A549 (cell line): ENCODE data around the gene NXPE3. TPM values are rescaled to one million over a fixed set of nuclear protein-coding genes. Genes with fewer than 3 reads are reported as not detected.
A peak's percentile ranks its signal among the peaks of the same experiment; 100 is the strongest.

Source experiments
- ATAC-seq, 2 experiments: fragments of 200-7000 bp in 1 of 2; fragments of >200 bp in 1 of 2; cut with Nextera tagmentation in 1 of 2; cut with Tn5 transposase in 1 of 2; 3 replicates each; pipeline versions ENCODE4 v1.8.0 to v1.9.1; 2018 to 2020; ENCODE audit warnings: mild to moderate bottlenecking in 1 of 2, moderate library complexity in 1 of 2
- CTCF ChIA-PET: fragments of 300-600 bp; sonication (Branson Sonifier 250); formaldehyde crosslinking; extraction: SDS; loops from one replicate; lab custom pipeline; 2021; ENCODE audit warnings: antibody characterized with exemption, inconsistent platforms; lab: Yijun Ruan, JAX
- POLR2A ChIA-PET: fragments of 350-600 bp; formaldehyde crosslinking; extraction: SDS; loops from one replicate; lab custom pipeline; 2021; ENCODE audit warnings: antibody characterized with exemption, inconsistent platforms; lab: Yijun Ruan, JAX
- DNase-seq, 2 experiments: peaks; one replicate each; pipeline versions ENCODE4 v3.0.0 to v3.0.0-alpha.2; 2011 to 2016; ENCODE audit warnings: low read depth in 1 of 2, low spot score in 1 of 2
- FAIRE-seq: peaks from 2 replicates; lab custom pipeline; 2011; peaks lifted over from hg19 to GRCh38; lab: Jason Lieb, UNC
- H3K27ac ChIP-seq, 2 experiments: fragments of >200 bp; sonication (Bioruptor Twin); formaldehyde crosslinking; 3 replicates each; pipeline ENCODE4 v1.5.1; 2016 to 2017
- H3K4me1 ChIP-seq: fragments of >200 bp; sonication (Bioruptor Twin); formaldehyde crosslinking; 3 replicates; pipeline ENCODE4 v1.6.1; 2016
- H3K4me2 ChIP-seq: fragments of >200 bp; sonication (Bioruptor Twin); formaldehyde crosslinking; 3 replicates; pipeline ENCODE4 v1.6.1; 2016
- H3K4me3 ChIP-seq: fragments of >200 bp; sonication (Bioruptor Twin); formaldehyde crosslinking; 3 replicates; pipeline ENCODE4 v1.5.1; 2016
- H3K9me3 ChIP-seq: fragments of >200 bp; sonication (Bioruptor Twin); formaldehyde crosslinking; 3 replicates; pipeline ENCODE4 v1.6.1; 2016
- BCL3 ChIP-seq: fragments of >200 bp; sonication (Bioruptor Twin); formaldehyde crosslinking; IDR thresholded peaks from 3 replicates; pipeline ENCODE4 v1.6.1; 2016
- BHLHE40 ChIP-seq: IDR thresholded peaks from 2 replicates; pipeline ENCODE4 v1.6.1; 2012; ENCODE audit warnings: low read depth, low read length, inconsistent platforms
- CBX2 ChIP-seq: fragments of 200-600 bp; sonication (generic); IDR thresholded peaks from 2 replicates; pipeline ENCODE4 v1.6.1; 2016; ENCODE audit warnings: low read depth, mild to moderate bottlenecking, borderline replicate concordance
- E2F6 ChIP-seq: IDR thresholded peaks from 2 replicates; pipeline ENCODE4 v1.6.1; 2012; ENCODE audit warnings: low read depth, borderline replicate concordance
- FOSB ChIP-seq: fragments of 250-450 bp; sonication (Bioruptor Pico); IDR thresholded peaks from 2 replicates; pipeline ENCODE4 v1.5.0; 2020; ENCODE audit warnings: mild to moderate bottlenecking, moderate library complexity
- FOSL2 ChIP-seq, 2 experiments: fragments of 450-650 bp in 1 of 2; fragments of >200 bp in 1 of 2; sonication (Bioruptor Twin) in 1 of 2; formaldehyde crosslinking; IDR thresholded peaks; 2 replicates each; pipeline versions ENCODE4 v1.5.0 to v1.6.1; 2016 to 2020; ENCODE audit warnings: mild to moderate bottlenecking in 1 of 2, moderate library complexity in 1 of 2
- HOXA7 ChIP-seq: fragments of 250-450 bp; sonication (Bioruptor Pico); IDR thresholded peaks from 2 replicates; pipeline ENCODE4 v1.5.0; 2020; ENCODE audit warnings: mild to moderate bottlenecking, moderate library complexity
- HOXB5 ChIP-seq: fragments of 250-450 bp; sonication (Bioruptor Pico); IDR thresholded peaks from 2 replicates; pipeline ENCODE4 v1.5.0; 2020; ENCODE audit warnings: mild to moderate bottlenecking, moderate library complexity
- MAZ ChIP-seq: fragments of 150-350 bp; IDR thresholded peaks from 2 replicates; pipeline ENCODE4 v1.6.1; 2014; ENCODE audit warnings: antibody characterized with exemption, low read depth, low read length, borderline replicate concordance
- NPAS2 ChIP-seq: fragments of 250-450 bp; sonication (Bioruptor Pico); IDR thresholded peaks from 2 replicates; pipeline ENCODE4 v1.8.0; 2022; ENCODE audit warnings: mild to moderate bottlenecking, moderate library complexity, borderline replicate concordance
- PHF8 ChIP-seq: fragments of 200-600 bp; sonication (generic); IDR thresholded peaks from 2 replicates; pipeline ENCODE4 v1.6.1; 2016; ENCODE audit warnings: low read depth, mild to moderate bottlenecking, antibody characterized with exemption, moderate library complexity, borderline replicate concordance
- SMC3 ChIP-seq: fragments of >200 bp; sonication (Bioruptor Twin); formaldehyde crosslinking; IDR thresholded peaks from 3 replicates; pipeline ENCODE4 v1.6.1; 2018; ENCODE audit warnings: inconsistent platforms
- ZC3H11A ChIP-seq: fragments of 450-650 bp; IDR thresholded peaks from 2 replicates; pipeline ENCODE4 v1.6.1; 2014; ENCODE audit warnings: antibody characterized with exemption, mild to moderate bottlenecking
- ZFP36 ChIP-seq: fragments of 450-650 bp; IDR thresholded peaks from 2 replicates; pipeline ENCODE4 v1.6.1; 2014; ENCODE audit warnings: borderline replicate concordance; ENCODE audit not compliant: partially characterized antibody
- ZSCAN20 ChIP-seq: fragments of 250-450 bp; sonication (Bioruptor Pico); IDR thresholded peaks from 2 replicates; pipeline ENCODE4 v1.8.0; 2022; ENCODE audit warnings: mild to moderate bottlenecking, moderate library complexity
- WGBS: methylation state at CpG from one replicate; pipeline ENCODE4 v1.1.6; 2017; ENCODE audit errors: missing lambda C conversion rate; 5-methylcytosine and 5-hydroxymethylcytosine counted together
- polyA plus RNA-seq, 4 experiments: library from polyadenylated mRNA; depleted of rRNA in 3 of 4; stranded (reverse); fragments of >200 nt; fragmentation: RNase III in 1 of 4; extraction: RNeasy Plus Mini Kit Qiagen cat#74134 plus additional on column Dnase treatment in 1 of 4; gene quantifications; 2 replicates in 3 of 4; 3 replicates in 1 of 4; pipeline ENCODE4 v1.2.3, GENCODE V29; 2011 to 2017
- TF ChIP-seq, protein P1 (sequence below): IDR thresholded peaks from 2 replicates; pipeline ENCODE4 v1.6.1; 2012
- TF ChIP-seq, protein P2 (sequence below): fragments of 450-650 bp; IDR thresholded peaks from 2 replicates; pipeline ENCODE4 v1.6.1; 2014; ENCODE audit warnings: antibody characterized with exemption
- TF ChIP-seq, protein P3 (sequence below): fragments of 150-350 bp; IDR thresholded peaks from 2 replicates; pipeline ENCODE4 v1.6.1; 2014; ENCODE audit warnings: low read depth, mild to moderate bottlenecking, low read length
- TF ChIP-seq, protein P4 (sequence below): fragments of 250-450 bp; sonication (Bioruptor Pico); IDR thresholded peaks from 2 replicates; pipeline ENCODE4 v1.5.0; 2020; ENCODE audit warnings: low read depth, mild to moderate bottlenecking, moderate library complexity

Gene NXPE3
- polyA plus RNA-seq, 2 of the 4 experiments (the other 2 are of a cell fraction), result 48.6 to 49.5 TPM

GRCh38 chr3:101852983-101853840 is 74.2 kb downstream of the NXPE3 start:
- peak overlapping the region in 1 of 2 experiments; percentile 43; a peak in 3 of 6 replicates for H3K27ac ChIP-seq
- peak overlapping the region; percentile 13; the same call in 2 of the 3 replicates for H3K4me3 ChIP-seq
- H3K4me2 ChIP-seq, result peak overlapping the region; percentile 90
- FAIRE-seq, result no peak
- ChIA-PET CTCF (interaction anchor here (0.6 to 2.9 kb wide), 8 partner anchors 8 to 376 kb away, joined by 3 to 17 read pairs (median 6); no protein-coding TSS in a partner anchor), POLR2A (interaction anchor here (1.1 kb wide), 1 partner anchor 235 kb away, joined by 3 read pairs; no protein-coding TSS in a partner anchor)
- no peak for ATAC-seq
- TF ChIP-seq ZSCAN20 (CRISPR knock-in tag) (no peak), BCL3 (no peak), BHLHE40 (no peak), E2F6 (no peak), PHF8 (no peak), NPAS2 (CRISPR knock-in tag) (no peak), ZC3H11A (no peak), FOSL2 (IDR thresholded peaks at IDR 0.05) (no peak), FOSL2 (CRISPR knock-in tag; IDR thresholded peaks at IDR 0.05) (no peak), HOXB5 (CRISPR knock-in tag) (no peak), CBX2 (no peak), ZFP36 (no peak), SMC3 (no peak)
- TF ChIP-seq, protein P1, sequence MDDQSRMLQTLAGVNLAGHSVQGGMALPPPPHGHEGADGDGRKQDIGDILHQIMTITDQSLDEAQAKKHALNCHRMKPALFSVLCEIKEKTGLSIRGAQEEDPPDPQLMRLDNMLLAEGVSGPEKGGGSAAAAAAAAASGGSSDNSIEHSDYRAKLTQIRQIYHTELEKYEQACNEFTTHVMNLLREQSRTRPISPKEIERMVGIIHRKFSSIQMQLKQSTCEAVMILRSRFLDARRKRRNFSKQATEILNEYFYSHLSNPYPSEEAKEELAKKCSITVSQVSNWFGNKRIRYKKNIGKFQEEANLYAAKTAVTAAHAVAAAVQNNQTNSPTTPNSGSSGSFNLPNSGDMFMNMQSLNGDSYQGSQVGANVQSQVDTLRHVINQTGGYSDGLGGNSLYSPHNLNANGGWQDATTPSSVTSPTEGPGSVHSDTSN, result no peak
- TF ChIP-seq, protein P2, sequence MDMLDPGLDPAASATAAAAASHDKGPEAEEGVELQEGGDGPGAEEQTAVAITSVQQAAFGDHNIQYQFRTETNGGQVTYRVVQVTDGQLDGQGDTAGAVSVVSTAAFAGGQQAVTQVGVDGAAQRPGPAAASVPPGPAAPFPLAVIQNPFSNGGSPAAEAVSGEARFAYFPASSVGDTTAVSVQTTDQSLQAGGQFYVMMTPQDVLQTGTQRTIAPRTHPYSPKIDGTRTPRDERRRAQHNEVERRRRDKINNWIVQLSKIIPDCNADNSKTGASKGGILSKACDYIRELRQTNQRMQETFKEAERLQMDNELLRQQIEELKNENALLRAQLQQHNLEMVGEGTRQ, result no peak
- TF ChIP-seq, protein P3, sequence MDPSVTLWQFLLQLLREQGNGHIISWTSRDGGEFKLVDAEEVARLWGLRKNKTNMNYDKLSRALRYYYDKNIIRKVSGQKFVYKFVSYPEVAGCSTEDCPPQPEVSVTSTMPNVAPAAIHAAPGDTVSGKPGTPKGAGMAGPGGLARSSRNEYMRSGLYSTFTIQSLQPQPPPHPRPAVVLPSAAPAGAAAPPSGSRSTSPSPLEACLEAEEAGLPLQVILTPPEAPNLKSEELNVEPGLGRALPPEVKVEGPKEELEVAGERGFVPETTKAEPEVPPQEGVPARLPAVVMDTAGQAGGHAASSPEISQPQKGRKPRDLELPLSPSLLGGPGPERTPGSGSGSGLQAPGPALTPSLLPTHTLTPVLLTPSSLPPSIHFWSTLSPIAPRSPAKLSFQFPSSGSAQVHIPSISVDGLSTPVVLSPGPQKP, result no peak
- no peaks in the 10 kb centered on the region for H3K9me3 ChIP-seq
- 94% methylated on average over 8 of the region's 8 CpGs for WGBS
- H3K4me1 ChIP-seq, result peaks cover 51% of the 10 kb centered on the region
- no peak for DNase-seq

GRCh38 chr3:101853982-101854381 is 75.0 kb downstream of the NXPE3 start:
- H3K9me3 ChIP-seq, result no peaks in the 10 kb centered on the region
- H3K4me1 ChIP-seq, result peaks cover 47% of the 10 kb centered on the region
- TF ChIP-seq HOXA7, result peak; percentile 69; the same call in 1 of the 2 replicates
- TF ChIP-seq ZFP36, result no peak
- TF ChIP-seq MAZ, result no peak
- TF ChIP-seq FOSB (CRISPR knock-in tag), result peak; percentile 78
- TF ChIP-seq, protein P4, sequence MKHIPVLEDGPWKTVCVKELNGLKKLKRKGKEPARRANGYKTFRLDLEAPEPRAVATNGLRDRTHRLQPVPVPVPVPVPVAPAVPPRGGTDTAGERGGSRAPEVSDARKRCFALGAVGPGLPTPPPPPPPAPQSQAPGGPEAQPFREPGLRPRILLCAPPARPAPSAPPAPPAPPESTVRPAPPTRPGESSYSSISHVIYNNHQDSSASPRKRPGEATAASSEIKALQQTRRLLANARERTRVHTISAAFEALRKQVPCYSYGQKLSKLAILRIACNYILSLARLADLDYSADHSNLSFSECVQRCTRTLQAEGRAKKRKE (CRISPR knock-in tag), result no peak
- 86% methylated on average over 3 of the region's 3 CpGs for WGBS
- no peak for DNase-seq
- ChIA-PET CTCF (interaction anchor here (0.6 to 2.9 kb wide), 3 partner anchors 45 to 375 kb away, joined by 3 to 17 read pairs (median 4); no protein-coding TSS in a partner anchor), POLR2A (no interaction called here)
- no peak for ATAC-seq
- H3K4me3 ChIP-seq, result no peak overlapping the region; the same call in 2 of the 3 replicates
- peak overlapping the region in 1 of 2 experiments; percentile 43; a peak in 1 of 6 replicates for H3K27ac ChIP-seq
- FAIRE-seq, result no peak
- peak overlapping the region; percentile 90 for H3K4me2 ChIP-seq
